ENCODE data around the gene TET1. TPM values are rescaled to one million over a fixed set of nuclear protein-coding genes. Genes with fewer than 3 reads are reported as not detected.

Gene TET1
- total and polyA plus RNA-seq, 9 of the 15 experiments (the other 6 are each of a cell fraction or from before 2014, with no cell fraction given) = 2.6 to 21.3 (median 11.6) TPM

DNA sequence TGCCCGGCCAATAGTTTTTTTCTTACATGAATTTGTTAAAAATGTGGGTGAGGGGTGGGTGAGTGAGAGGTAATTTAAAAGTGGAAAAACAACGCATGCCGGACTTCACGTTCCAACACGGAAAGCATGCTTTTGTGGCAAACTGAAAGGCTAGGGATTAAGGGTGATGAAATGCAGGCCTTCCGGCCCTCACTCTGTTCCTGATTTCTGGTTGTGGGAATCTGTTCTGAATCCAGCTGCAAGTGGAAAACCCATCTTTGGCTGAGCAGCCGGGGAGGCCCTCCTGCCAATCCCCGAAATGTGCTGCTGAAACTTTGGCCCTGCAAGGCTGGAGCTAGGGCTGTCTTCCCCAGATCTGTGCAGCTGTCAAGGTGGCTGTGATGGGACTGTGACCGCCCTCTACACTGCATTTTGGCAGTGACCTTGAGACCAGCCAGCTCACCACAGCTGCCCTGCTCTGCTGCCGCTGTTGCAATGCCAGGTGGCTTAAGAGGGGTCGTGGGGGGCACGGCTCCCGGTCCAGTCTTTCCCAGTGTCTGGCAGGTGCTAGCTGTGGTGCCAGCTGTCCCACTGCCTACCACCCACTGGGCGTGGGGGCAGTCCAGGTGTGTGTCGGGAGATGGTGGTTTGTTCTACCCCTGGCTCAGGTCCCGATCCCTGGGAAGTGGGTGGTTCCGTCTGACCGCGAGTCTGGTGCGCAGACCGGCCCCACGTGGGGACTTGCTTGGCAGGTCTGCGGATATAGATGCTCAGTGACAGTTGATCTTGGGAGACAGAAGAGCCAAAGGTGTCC, 39.0 kb downstream of the TET1 start (continued):
- TF ChIP-seq ESRRA (IDR thresholded peaks at IDR 0.05; ENCODE audit: borderline replicate concordance, low read depth) (peak; percentile 84; the same call in 1 of the 2 replicates), POLR3G (IDR thresholded peaks at IDR 0.05; ENCODE audit: extremely low read depth, insufficient read length, insufficient replicate concordance) (no peak), BHLHE40 (IDR thresholded peaks at IDR 0.05; ENCODE audit: low read length) (no peak), HDGF (IDR thresholded peaks at IDR 0.05) (no peak)
- TF ChIP-seq, protein P1, sequence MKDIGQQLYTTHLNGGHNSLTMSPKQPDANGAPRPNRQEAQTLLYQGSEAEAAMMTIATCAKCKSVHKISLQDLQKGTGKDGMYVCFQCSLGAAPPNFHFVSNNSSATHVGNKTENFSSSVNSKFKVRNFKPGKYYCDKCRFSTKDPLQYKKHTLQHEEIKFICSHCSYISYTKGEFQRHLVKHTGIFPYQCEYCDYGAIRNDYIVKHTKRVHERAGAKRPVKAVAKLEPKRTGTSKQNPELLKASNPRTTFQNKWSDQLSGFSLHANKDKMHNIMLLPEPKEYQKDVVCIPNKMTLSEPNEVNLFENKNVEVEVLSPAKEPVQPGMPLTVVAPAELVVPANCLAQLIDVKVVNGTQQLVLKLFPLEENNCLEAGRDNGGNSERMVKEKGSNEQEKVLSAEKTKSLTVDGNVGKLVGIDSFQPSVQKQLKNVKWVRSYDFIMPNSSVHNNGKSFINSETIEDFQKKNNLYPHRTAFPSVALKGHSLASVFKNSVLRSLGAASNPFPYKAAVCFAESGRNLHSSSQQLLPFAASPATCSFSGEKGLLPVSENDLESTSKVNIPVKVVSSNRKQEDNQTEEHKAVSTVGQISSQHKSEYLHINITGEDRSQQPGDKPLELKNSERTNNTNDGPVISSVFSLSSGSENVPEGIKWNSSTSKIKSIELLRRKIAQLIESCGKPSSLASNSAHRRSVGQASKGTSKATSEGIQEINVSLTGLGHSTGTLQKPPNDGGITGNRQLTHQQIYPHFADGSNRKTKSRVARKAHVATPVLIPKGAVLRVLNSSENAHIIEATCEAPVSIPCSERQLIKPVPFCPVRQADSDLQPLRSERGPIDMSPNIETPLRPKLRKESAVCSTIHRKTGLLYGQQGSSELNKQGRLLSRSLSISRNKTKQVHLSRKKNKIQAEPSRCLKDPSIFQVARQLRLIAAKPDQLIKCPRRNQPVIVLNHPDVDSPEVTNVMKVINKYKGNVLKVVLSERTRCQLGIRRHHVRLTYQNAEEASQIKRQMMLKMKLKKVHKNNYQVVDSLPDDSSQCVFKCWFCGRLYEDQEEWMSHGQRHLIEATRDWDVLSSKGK (CRISPR knock-in tag; IDR thresholded peaks at IDR 0.05) = no peak
- TF ChIP-seq, protein P2, sequence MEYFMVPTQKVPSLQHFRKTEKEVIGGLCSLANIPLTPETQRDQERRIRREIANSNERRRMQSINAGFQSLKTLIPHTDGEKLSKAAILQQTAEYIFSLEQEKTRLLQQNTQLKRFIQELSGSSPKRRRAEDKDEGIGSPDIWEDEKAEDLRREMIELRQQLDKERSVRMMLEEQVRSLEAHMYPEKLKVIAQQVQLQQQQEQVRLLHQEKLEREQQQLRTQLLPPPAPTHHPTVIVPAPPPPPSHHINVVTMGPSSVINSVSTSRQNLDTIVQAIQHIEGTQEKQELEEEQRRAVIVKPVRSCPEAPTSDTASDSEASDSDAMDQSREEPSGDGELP (CRISPR knock-in tag; IDR thresholded peaks at IDR 0.05; ENCODE audit: borderline replicate concordance) = peak; percentile 33; the same call in 1 of the 2 replicates
- TF ChIP-seq, protein P3, sequence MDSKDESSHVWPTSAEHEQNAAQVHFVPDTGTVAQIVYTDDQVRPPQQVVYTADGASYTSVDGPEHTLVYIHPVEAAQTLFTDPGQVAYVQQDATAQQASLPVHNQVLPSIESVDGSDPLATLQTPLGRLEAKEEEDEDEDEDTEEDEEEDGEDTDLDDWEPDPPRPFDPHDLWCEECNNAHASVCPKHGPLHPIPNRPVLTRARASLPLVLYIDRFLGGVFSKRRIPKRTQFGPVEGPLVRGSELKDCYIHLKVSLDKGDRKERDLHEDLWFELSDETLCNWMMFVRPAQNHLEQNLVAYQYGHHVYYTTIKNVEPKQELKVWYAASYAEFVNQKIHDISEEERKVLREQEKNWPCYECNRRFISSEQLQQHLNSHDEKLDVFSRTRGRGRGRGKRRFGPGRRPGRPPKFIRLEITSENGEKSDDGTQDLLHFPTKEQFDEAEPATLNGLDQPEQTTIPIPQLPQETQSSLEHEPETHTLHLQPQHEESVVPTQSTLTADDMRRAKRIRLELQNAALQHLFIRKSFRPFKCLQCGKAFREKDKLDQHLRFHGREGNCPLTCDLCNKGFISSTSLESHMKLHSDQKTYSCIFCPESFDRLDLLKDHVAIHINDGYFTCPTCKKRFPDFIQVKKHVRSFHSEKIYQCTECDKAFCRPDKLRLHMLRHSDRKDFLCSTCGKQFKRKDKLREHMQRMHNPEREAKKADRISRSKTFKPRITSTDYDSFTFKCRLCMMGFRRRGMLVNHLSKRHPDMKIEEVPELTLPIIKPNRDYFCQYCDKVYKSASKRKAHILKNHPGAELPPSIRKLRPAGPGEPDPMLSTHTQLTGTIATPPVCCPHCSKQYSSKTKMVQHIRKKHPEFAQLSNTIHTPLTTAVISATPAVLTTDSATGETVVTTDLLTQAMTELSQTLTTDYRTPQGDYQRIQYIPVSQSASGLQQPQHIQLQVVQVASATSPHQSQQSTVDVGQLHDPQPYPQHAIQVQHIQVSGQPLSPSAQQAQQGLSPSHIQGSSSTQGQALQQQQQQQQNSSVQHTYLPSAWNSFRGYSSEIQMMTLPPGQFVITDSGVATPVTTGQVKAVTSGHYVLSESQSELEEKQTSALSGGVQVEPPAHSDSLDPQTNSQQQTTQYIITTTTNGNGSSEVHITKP (IDR thresholded peaks at IDR 0.05; ENCODE audit: partially characterized antibody) = peak; percentile 32
- TF ChIP-seq, protein P4, sequence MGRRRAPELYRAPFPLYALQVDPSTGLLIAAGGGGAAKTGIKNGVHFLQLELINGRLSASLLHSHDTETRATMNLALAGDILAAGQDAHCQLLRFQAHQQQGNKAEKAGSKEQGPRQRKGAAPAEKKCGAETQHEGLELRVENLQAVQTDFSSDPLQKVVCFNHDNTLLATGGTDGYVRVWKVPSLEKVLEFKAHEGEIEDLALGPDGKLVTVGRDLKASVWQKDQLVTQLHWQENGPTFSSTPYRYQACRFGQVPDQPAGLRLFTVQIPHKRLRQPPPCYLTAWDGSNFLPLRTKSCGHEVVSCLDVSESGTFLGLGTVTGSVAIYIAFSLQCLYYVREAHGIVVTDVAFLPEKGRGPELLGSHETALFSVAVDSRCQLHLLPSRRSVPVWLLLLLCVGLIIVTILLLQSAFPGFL (CRISPR knock-in tag; IDR thresholded peaks at IDR 0.05) = no peak
- TF ChIP-seq, protein P5, sequence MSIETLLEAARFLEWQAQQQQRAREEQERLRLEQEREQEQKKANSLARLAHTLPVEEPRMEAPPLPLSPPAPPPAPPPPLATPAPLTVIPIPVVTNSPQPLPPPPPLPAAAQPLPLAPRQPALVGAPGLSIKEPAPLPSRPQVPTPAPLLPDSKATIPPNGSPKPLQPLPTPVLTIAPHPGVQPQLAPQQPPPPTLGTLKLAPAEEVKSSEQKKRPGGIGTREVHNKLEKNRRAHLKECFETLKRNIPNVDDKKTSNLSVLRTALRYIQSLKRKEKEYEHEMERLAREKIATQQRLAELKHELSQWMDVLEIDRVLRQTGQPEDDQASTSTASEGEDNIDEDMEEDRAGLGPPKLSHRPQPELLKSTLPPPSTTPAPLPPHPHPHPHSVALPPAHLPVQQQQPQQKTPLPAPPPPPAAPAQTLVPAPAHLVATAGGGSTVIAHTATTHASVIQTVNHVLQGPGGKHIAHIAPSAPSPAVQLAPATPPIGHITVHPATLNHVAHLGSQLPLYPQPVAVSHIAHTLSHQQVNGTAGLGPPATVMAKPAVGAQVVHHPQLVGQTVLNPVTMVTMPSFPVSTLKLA (conservative IDR thresholded peaks at IDR 0.05) = peak in 1 of 2 experiments; percentile 59; a peak in 2 of 4 replicates
- TF ChIP-seq, protein P6, sequence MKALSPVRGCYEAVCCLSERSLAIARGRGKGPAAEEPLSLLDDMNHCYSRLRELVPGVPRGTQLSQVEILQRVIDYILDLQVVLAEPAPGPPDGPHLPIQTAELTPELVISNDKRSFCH (CRISPR knock-in tag; IDR thresholded peaks at IDR 0.05) = no peak
- TF ChIP-seq, protein P6 (tag; IDR thresholded peaks at IDR 0.05) = no peak

Measured in K562 (cell line).